ENCODE measurements around the gene TEX29.

GRCh38 chr13:111304603-111305289 lies 15.7 kb upstream of the TEX29 start:
- TF ChIP-seq, protein P1, sequence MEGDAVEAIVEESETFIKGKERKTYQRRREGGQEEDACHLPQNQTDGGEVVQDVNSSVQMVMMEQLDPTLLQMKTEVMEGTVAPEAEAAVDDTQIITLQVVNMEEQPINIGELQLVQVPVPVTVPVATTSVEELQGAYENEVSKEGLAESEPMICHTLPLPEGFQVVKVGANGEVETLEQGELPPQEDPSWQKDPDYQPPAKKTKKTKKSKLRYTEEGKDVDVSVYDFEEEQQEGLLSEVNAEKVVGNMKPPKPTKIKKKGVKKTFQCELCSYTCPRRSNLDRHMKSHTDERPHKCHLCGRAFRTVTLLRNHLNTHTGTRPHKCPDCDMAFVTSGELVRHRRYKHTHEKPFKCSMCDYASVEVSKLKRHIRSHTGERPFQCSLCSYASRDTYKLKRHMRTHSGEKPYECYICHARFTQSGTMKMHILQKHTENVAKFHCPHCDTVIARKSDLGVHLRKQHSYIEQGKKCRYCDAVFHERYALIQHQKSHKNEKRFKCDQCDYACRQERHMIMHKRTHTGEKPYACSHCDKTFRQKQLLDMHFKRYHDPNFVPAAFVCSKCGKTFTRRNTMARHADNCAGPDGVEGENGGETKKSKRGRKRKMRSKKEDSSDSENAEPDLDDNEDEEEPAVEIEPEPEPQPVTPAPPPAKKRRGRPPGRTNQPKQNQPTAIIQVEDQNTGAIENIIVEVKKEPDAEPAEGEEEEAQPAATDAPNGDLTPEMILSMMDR (IDR thresholded peaks at IDR 0.05; ENCODE audit: low read length) = no peak
- no peak for TF ChIP-seq EZH2 (optimal IDR thresholded peaks at IDR 0.05; ENCODE audit: low read depth, low read length)
- no peak for TF ChIP-seq EZH2phosphoT487 (IDR thresholded peaks at IDR 0.05; ENCODE audit: low read length)

All from MM.1S (cell line).